COLO829 (cell line): ENCODE results near the gene OR11H7.
A peak's percentile ranks its signal among the peaks of the same experiment; 100 is the strongest.
"Not testable (repeated sequence)": the region's sequence is repeated elsewhere in the genome, so short reads cannot be mapped to it uniquely, and the experiment has no call there.

ENCODE experiments used
- DNase-seq: peaks from one replicate; pipeline ENCODE4 v3.0.0; 2012; ENCODE audit warnings: low spot score

OR11H7 gene

GRCh38 chr14:20228681-20229080 lies at the start of gene OR11H7:
OR11H7 (plus strand) TSS chr14:20228981.
- no peak for DNase-seq

DNA sequence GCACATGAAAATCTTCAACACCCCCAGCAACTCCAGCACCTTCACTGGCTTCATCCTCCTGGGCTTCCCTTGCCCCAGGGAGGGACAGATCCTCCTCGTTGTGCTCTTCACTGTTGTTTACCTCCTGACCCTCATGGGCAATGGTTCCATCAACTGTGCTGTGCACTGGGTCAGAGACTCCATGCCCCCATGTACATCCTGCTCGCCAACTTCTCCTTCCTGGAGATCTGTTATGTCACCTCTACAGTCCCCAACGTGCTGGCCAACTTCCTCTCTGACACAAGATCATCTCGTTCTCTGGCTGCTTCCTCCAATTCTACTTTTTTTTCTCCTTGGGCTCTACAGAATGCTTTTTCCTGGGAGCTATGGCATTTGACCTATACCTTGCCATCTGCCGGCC lies 49.6 kb upstream of the OR11H7 start:
- DNase-seq: no peak

GRCh38 chr14:20179880-20180279 lies 48.9 kb upstream of the OR11H7 start:
- no peak for DNase-seq

- no peak for DNase-seq
These were observed 48.3 kb upstream of the OR11H7 start for GRCh38 chr14:20180486-20180885.

- no peak for DNase-seq
These were observed 44.6 kb upstream of the OR11H7 start for GRCh38 chr14:20184181-20184580.

GRCh38 chr14:20190596-20190995 lies 38.2 kb upstream of the OR11H7 start, which contains the start of gene OR11G2:
OR11G2 (plus strand) TSS chr14:20190896; CDS start chr14:20197438, 6,542 bp downstream.
- no peak for DNase-seq

DNA sequence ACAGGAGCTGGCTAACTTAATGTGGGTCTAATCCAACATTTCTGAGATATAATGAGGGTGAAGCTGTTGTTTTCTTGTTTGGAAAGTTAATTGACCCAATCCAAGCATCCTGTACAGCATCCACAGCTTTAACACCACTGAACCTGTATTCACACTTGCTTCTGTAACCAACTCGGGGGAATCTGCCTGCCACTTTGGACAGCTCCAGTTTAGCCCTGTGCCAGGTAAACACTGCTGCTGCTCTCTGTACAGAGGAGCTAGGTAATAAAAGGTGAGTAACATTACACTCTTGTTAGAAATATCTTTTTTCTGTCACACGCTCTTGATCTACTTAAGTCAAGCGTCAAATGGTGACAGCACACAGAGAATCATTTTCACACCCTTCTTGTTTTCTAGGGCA lies 37.4 kb upstream of the OR11H7 start:
- no peak for DNase-seq

- no peak for DNase-seq
These were observed 34.7 kb upstream of the OR11H7 start for GRCh38 chr14:20194101-20194500.

- DNase-seq: not testable (repeated sequence)
These were observed 33.6 kb upstream of the OR11H7 start for GRCh38 chr14:20195170-20195569.

DNA sequence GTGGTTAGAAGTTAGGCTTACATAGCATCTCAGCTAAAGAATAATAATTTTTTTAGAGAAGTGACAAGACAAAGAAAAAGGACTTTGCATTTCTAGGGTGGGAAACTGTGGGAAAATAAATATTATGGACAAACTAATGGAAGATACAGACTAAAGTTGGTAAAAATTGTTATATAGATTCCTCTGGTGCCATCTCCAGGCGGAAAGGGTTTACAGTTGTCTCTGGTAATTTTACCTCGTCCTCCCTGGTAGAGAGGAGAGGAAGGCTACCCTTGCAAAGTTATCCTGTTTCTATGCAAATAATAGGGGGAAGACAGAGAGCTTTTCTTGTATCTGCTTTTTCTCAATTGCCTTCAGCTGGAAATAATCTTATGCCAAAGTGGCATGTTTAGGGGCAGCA lies 32.9 kb upstream of the OR11H7 start:
- DNase-seq: no peak

- DNase-seq: no peak
These were observed 31.3 kb upstream of the OR11H7 start for GRCh38 chr14:20197459-20197858.

GRCh38 chr14:20198991-20199390 lies 29.8 kb upstream of the OR11H7 start:
- no peak for DNase-seq

DNA sequence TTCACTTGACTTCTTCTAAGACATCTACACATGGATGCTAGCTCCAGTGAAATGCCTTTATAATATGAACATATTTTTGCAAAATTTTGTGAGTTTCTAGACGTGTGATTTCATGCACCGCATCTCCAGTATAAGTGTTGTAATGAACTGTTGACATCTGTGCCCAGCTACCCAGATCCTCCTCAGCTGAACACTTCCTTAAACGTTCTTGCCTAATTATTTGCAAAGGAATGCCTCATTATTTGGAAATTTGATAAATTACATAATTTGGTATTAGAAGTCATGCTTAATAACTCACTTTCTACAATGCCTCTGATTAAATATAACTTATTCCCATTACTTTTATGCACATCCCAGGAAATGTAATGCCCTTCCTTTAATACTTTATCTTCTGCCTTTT lies 24.1 kb upstream of the OR11H7 start:
- no peak for DNase-seq

DNA sequence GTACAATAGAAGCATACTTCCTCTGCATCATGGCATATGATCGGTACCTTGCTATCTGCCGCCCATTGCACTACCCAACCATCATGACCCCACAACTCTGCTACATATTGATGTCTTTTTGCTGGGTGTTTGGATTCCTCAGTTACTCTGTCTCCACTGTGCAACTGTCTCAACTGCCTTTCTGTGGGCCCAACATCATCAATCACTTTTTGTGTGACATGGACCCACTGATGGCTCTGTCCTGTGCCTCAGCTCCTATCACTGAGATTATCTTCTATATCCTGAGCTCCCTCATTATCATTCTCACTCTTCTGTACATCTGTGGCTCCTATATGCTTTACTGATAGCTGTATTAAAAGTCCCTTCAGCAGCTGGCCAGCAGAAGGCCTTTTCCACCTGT lies 19.2 kb upstream of the OR11H7 start:
- DNase-seq: no peak

DNA sequence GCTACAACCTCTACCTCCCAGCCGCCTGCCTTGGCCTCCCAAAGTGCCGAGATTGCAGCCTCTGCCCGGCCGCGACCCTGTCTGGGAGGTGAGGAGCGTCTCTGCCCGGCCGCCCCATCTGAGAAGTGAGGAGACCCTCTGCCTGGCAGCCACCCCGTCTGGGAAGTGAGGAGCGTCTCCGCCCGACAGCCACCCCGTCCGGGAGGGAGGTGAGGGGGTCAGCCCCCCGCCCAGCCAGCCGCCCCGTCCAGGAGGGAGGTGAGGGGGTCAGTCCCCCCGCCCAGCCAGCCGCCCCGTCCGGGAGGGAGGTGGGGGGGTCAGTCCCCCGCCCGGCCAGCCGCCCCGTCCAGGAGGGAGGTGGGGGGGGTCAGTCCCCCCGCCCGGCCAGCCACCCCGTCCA lies 16.4 kb upstream of the OR11H7 start:
- DNase-seq: not testable (repeated sequence)

- DNase-seq: no peak
These were observed 13.6 kb upstream of the OR11H7 start for GRCh38 chr14:20215196-20215595.

DNA sequence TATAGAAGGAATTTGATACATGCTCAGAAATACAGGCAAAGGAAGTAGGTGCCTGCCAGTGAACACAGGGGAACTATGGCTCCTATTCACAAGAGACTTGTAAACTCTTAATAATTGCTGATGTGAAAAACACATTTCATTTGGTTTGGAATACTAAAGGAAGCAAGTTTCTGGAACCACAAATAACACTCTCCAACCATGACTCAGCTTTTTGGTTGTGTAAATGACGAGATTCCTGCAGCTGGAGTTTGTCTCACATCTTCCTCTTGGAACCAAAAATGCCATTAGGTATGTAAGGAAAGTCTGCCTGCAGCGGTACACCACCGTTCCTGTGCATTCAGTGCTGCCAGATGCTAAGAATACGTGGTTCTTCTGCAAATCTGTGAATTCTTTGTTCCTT lies 9.7 kb upstream of the OR11H7 start:
- peak; percentile 6 for DNase-seq

DNA sequence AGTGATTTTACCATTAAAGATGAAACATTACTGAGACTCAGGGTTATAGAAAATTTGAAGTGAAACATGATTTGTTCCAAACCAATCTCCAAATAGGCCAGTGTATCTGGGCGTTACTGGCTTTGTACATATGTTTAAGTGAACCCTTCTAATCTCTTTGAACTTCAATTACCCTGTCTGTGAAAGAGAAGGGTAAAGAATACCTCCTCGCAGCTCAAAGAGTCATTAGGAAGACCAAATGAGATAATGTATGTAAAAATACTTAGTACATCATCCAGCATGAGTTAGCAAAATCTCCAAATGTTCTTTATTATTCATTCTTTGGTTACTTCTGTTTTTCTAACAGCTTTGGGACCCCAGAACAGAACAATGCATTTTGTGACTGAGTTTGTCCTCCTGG lies 5.4 kb upstream of the OR11H7 start, which contains the start of gene OR11H6:
OR11H6 (plus strand) TSS at position 301 of the 400 bp plus-strand sequence; CDS start at position 301, 0 bp downstream.
- DNase-seq: no peak

- DNase-seq: not testable (repeated sequence)
These were observed 6.6 kb downstream of the OR11H7 start for GRCh38 chr14:20235415-20235814.

DNA sequence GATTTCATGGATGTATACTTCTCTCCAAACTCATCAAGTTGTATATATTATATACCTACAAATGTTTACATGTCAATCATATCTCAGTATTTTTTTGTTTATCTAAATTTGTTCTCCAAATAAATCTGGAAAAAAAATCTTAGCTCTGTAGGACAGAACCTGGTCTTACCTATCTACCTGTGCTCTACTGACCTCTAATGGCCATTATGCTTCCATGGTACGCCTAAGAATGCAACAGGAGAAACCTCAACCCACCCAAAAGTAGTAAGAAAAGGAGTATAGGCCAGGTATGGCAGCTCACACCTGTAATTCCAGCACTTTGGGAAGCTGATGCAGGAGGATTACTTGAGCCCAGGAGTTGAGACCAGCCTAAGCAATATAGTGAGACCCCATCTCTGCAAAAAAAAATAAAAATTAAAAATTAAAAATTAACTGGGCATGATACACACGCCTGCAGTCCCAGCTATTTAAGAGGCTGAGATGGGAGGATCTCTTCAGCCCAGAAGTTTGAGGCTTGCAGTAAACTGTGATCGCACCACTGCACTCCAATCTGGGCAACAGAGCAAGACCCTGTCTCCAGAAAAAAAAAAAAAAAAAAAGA lies 19.0 kb downstream of the OR11H7 start:
- DNase-seq: no peak

GRCh38 chr14:20262642-20263128 lies 33.9 kb downstream of the OR11H7 start:
- peak; percentile 76 for DNase-seq

DNA sequence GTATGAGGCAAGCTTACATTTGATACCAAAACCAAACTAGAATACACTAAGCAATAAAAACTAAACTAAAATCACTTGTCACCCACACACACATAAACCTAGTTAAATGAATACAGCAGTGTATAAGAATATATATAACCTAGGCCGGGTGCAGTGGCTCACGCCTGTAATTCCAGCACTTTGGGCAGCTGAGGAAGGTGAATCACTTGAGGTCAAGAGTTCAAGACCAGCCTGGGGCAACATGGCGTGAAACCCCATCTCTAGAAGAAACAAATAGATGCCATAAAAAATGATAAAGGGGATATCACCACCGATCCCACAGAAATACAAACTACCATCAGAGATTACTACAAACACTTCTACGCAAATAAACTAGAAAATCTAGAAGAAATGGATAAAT lies 35.6 kb downstream of the OR11H7 start:
- not testable (repeated sequence) for DNase-seq

DNA sequence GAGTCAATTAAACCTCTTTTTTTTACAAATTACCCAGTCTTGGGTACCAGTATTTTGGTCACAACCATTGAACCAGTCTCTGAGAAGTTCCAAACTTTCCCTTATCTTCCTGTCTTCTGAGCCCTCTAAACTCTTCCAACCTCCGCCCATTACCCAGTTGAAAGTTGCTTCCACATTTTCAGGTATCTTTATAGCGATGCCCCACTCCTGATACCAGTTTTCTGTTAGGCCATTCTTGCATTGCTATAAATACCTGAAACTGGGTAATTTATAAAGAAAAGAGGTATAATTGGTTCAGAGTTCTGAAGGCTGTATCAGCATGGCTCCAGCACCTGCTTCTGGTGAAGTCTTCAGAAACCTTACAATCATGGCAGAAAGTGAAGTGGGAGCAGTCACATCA lies 45.3 kb downstream of the OR11H7 start:
- DNase-seq: no peak

- no peak for DNase-seq
These were observed 48.6 kb downstream of the OR11H7 start for GRCh38 chr14:20277409-20277808.
